MCF 10A (cell line): ENCODE data around the gene SELPLG. TPM values are rescaled to one million over a fixed set of nuclear protein-coding genes. Genes with fewer than 3 reads are reported as not detected.

Source experiments
- BruUV-seq: library from RNA; stranded (reverse); fragments of 400-500 nt; replicated peaks from 2 replicates; lab custom pipeline; 2021; lab: Mats Ljungman, UMichigan
- CTCF ChIA-PET: fragments of 300-600 bp; sonication (Branson Sonifier 250); formaldehyde crosslinking; extraction: SDS; loops from one replicate; lab custom pipeline; 2021; ENCODE audit warnings: antibody characterized with exemption, inconsistent platforms; lab: Yijun Ruan, JAX
- POLR2A ChIA-PET: fragments of 300-600, 350-650 bp; sonication (Branson Sonifier 250); formaldehyde crosslinking; extraction: SDS; loops from one replicate; lab custom pipeline; 2020; ENCODE audit warnings: antibody characterized with exemption, inconsistent platforms; lab: Yijun Ruan, JAX
- DNase-seq: peaks from one replicate; pipeline ENCODE4 v3.0.0-alpha.2; 2018; ENCODE audit not compliant: unreplicated experiment
- H3K27ac Mint-ChIP-seq: one replicate; pipeline ENCODE4 v1.8.0; 2022; ENCODE audit warnings: mild to moderate bottlenecking, low read depth, mixed read lengths; ENCODE audit not compliant: unreplicated experiment
- H3K27me3 Mint-ChIP-seq: one replicate; pipeline ENCODE4 v1.8.0; 2022; ENCODE audit warnings: mixed read lengths; ENCODE audit not compliant: insufficient read depth, unreplicated experiment
- H3K36me3 Mint-ChIP-seq: one replicate; pipeline ENCODE4 v1.8.0; 2022; ENCODE audit warnings: mild to moderate bottlenecking, moderate library complexity, mixed read lengths; ENCODE audit not compliant: insufficient read depth, unreplicated experiment
- H3K4me1 Mint-ChIP-seq: one replicate; pipeline ENCODE4 v1.8.0; 2022; ENCODE audit warnings: mixed read lengths; ENCODE audit not compliant: insufficient read depth, unreplicated experiment
- H3K4me3 Mint-ChIP-seq: one replicate; pipeline ENCODE4 v1.8.0; 2022; ENCODE audit warnings: mild to moderate bottlenecking, moderate library complexity, mixed read lengths; ENCODE audit not compliant: unreplicated experiment
- H3K9me3 Mint-ChIP-seq: one replicate; pipeline ENCODE4 v1.8.0; 2022; ENCODE audit warnings: mixed read lengths; ENCODE audit not compliant: unreplicated experiment
- CTCF ChIP-seq: fragments of 200-600 bp; IDR thresholded peaks from one replicate; pipeline ENCODE4 v1.8.0; 2022; ENCODE audit warnings: antibody characterized with exemption, mild to moderate bottlenecking; ENCODE audit not compliant: unreplicated experiment
- intact Hi-C: fragments of 100-400 bp; cut with micrococcal nuclease; formaldehyde crosslinking; loops from 2 replicates; pipeline ENCODE4 v1.14.1; 2022
- total RNA-seq: library from RNA; stranded (reverse); gene quantifications from 2 replicates; pipeline ENCODE4 v1.2.3, GENCODE V29; 2022

Gene SELPLG
- total RNA-seq, 1 experiment from 2014 or later, result 0.86 TPM

GRCh38 chr12:108608616-108609015 is 25.1 kb downstream of the SELPLG start:
- no peaks in the 10 kb centered on the region for H3K36me3 Mint-ChIP-seq
- peaks cover 6% of the 10 kb centered on the region for H3K4me1 Mint-ChIP-seq
- no peak overlapping the region for H3K27ac Mint-ChIP-seq
- H3K27me3 Mint-ChIP-seq, result no peaks in the 10 kb centered on the region
- H3K4me3 Mint-ChIP-seq, result no peak overlapping the region
- CTCF ChIA-PET, result interaction anchor here (0.6 to 2.6 kb wide), 3 partner anchors 9 to 89 kb away, joined by 3 to 14 read pairs (median 4); no protein-coding TSS in a partner anchor
- no peak for DNase-seq
- POLR2A ChIA-PET, result no interaction called here
- intact Hi-C loops, result no loop called here
- no peaks in the 10 kb centered on the region for H3K9me3 Mint-ChIP-seq
- no TSS peak for BruUV-seq
- no peak for TF ChIP-seq CTCF

DNA sequence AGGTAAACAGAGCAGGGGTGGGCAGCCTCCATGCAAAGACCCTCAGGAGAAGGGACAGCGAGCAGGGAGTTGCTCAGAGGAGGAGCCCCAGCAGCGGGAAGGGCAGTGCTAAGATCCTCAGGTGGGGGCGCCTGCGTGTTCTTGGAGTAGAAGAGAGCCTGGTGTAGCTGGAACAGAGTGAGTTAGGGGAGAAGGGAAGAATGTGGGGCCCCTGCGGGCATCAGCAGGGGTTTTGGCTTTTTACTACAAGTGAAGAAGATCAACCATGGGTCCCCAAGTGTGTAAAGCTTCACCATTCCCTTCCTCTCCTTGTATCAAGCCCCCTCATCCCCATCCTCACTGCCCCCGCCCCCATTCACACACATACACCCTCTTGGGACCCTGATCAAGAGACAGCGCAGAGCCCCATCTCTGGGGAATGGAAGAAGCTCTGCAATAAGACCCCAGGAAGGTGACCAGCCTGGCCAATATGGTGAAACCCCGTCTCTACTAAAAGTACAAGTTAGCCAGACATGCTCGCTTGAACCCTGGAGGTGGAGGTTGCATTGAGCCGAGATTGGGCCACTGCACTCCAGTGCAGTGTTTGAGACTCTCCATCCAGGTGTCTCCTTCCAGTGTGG is 25.6 kb downstream of the SELPLG start:
- ChIA-PET POLR2A (no interaction called here), CTCF (interaction anchor here (0.6 to 2.6 kb wide), 3 partner anchors 10 to 88 kb away, joined by 3 to 14 read pairs (median 4); no protein-coding TSS in a partner anchor)
- no peak for DNase-seq
- intact Hi-C loops, result no loop called here
- H3K9me3 Mint-ChIP-seq, result no peaks in the 10 kb centered on the region
- BruUV-seq, result no TSS peak
- no peak overlapping the region for H3K4me3 Mint-ChIP-seq
- H3K36me3 Mint-ChIP-seq, result no peaks in the 10 kb centered on the region
- peaks cover 6% of the 10 kb centered on the region for H3K4me1 Mint-ChIP-seq
- H3K27me3 Mint-ChIP-seq, result no peaks in the 10 kb centered on the region
- no peak for TF ChIP-seq CTCF
- H3K27ac Mint-ChIP-seq, result no peak overlapping the region

DNA sequence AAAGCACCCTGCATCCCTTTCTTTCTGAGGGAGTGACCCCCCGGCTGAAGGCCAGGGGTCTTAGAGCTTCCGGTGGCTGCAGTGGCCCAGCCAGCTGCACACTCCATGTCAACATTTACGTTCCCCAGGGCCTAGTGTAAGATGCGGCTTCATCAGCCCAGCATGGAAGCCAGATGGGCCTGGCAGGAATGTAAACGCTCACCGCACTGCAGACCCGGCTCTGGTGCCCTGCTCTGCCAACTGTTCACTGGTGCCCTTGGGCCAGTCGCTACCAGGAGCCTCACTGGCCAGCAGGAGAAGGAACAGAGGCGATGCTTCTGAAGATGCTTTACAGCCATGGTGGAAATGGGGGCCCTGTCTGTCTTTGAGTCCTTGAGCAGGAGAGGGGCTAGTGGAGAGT is 27.2 kb downstream of the SELPLG start:
- no peak for TF ChIP-seq CTCF
- no TSS peak for BruUV-seq
- Mint-ChIP-seq H3K4me1 (no peaks in the 10 kb centered on the region), H3K27me3 (no peaks in the 10 kb centered on the region), H3K27ac (no peak overlapping the region), H3K9me3 (no peaks in the 10 kb centered on the region), H3K36me3 (no peaks in the 10 kb centered on the region), H3K4me3 (no peak overlapping the region)
- POLR2A ChIA-PET, result no interaction called here
- intact Hi-C loops, result no loop called here
- no peak for DNase-seq
- CTCF ChIA-PET, result interaction anchor here (0.6 to 2.6 kb wide), 2 partner anchors 11 to 414 kb away, joined by 3 to 14 read pairs; no protein-coding TSS in a partner anchor

DNA sequence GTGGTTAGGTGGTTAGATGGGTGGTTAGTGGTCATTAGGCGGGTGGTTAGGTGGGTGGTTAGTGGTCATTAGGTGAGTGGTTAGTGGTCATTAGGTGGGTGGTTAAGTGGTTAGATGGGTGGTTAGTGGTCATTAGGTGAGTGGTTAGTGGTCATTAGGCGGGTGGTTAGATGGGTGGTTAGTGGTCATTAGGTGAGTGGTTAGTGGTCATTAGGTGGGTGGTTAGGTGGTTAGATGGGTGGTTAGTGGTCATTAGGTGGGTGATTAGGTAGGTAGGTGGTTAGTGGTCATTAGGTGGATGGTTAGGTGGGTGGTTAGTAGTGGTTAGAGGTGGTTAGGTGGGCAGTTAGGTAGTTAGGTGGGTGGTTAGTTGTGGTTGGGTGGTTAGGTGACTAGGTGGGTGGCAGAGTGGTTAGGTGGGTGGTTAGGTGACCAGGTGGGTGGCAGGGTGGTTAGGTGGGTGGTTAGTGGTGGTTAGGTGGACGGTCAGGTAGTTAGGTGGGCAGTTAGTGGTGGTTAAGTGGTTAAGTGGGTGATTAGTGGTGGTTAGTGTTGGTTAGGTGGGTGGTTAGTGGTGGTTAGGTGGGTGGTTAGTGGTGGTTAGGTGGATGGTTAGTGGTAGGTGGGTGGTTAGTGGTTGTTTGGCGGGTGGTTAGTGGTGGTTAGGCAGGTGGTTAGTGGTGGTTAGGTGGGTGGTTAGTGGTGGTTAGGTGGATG is 27.8 kb downstream of the SELPLG start:
- no peak for TF ChIP-seq CTCF
- BruUV-seq, result no TSS peak
- Mint-ChIP-seq H3K4me3 (no peak overlapping the region), H3K27ac (no peak overlapping the region), H3K27me3 (no peaks in the 10 kb centered on the region), H3K4me1 (no peaks in the 10 kb centered on the region), H3K36me3 (no peaks in the 10 kb centered on the region), H3K9me3 (no peaks in the 10 kb centered on the region)
- CTCF ChIA-PET, result interaction anchor here (0.6 to 2.6 kb wide), 3 partner anchors 12 to 414 kb away, joined by 3 to 14 read pairs (median 3); no protein-coding TSS in a partner anchor
- intact Hi-C loops, result no loop called here
- POLR2A ChIA-PET, result no interaction called here
- no peak for DNase-seq
